Measurements from ENCODE around the gene DOK7.
A peak's percentile ranks its signal among the peaks of the same experiment; 100 is the strongest.

Gene DOK7

DNA sequence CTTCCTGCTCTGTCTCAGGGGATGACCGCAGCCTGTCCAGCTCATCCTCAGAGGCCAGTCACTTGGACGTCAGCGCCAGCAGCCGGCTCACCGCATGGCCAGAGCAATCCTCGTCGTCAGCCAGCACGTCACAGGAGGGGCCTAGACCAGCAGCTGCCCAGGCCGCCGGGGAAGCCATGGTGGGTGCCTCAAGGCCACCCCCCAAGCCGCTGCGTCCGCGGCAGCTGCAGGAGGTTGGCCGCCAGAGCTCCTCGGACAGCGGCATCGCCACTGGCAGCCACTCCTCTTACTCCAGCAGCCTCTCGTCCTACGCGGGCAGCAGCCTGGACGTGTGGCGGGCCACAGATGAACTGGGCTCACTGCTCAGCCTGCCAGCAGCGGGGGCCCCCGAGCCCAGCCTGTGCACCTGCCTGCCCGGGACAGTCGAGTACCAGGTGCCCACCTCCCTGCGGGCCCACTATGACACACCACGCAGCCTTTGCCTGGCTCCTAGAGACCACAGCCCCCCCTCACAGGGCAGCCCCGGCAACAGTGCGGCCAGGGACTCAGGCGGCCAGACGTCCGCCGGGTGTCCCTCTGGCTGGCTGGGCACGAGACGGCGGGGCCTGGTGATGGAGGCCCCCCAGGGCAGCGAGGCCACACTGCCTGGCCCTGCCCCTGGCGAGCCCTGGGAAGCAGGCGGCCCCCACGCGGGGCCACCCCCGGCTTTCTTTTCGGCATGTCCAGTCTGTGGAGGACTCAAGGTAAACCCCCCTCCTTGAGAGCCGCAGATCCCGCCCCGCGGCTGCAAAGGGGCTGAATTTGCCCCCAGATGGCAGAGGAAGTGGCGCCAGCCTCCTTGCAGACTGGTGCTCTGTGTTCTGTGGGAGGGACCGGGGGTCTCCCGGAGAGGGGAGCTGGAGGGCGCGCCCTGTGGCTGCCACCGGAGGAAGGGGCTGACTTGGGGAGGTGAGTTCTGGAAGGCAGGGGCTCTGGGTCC lies 29.9 kb downstream of the DOK7 start:
- DNase-seq, result no peak

DNA sequence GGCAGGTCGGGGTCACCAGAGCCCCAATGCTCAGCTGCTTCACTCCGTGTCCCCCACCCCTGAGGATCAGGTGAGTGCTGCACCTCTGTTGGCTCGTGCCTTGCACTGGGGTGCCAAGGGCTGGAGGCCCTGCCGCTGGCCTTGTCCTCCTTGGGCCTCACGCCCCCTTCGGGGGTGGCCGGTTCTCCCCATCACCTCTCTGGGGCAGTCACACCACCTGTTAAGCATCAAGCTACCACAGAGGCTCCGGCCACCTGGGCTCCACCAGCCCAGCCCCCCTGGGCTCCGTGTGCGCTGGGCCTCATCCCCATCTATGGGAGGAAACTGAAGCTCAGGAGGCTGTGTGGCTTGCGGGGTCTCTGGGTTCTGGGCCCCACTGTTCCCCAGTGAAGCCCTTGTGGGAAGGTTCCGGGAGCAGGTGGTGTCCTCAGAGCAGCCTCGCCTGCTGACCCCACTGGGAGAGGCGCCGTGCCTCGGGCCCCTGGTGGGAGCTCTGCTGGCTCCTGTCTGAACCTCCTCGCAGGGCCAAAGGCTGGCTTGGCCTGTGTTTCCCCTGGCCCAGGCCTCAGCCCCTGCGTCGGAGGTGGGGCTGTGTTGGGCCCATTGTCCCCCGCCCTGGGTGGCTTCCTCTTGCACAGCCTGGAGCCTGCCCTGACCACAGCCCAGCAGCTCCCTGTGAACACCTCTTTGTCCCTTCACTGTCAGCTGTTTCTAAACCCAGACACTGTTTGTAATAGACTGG lies 30.8 kb downstream of the DOK7 start:
- no peak for DNase-seq

DNA sequence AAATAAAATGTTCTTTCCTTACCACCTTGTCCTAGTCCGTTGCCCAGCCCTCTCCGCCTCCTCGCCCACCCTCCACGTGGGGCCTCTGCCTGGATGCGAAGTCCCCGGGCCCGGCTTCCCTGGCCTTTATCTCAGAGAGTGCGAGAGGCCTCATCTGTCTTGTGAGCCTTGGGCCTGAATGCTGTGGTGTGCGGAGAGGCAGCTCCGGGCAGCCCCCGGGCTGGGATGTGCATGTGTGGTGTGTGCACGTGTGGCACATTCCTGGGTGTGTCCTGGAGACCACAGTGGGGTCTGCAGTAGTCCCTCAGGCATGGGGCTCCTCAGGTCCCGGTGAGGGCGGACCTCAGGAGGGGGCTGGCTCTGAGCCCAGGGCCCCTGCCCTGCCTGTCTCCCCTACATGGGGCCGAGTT lies 31.4 kb downstream of the DOK7 start:
- no peak for DNase-seq

DNA sequence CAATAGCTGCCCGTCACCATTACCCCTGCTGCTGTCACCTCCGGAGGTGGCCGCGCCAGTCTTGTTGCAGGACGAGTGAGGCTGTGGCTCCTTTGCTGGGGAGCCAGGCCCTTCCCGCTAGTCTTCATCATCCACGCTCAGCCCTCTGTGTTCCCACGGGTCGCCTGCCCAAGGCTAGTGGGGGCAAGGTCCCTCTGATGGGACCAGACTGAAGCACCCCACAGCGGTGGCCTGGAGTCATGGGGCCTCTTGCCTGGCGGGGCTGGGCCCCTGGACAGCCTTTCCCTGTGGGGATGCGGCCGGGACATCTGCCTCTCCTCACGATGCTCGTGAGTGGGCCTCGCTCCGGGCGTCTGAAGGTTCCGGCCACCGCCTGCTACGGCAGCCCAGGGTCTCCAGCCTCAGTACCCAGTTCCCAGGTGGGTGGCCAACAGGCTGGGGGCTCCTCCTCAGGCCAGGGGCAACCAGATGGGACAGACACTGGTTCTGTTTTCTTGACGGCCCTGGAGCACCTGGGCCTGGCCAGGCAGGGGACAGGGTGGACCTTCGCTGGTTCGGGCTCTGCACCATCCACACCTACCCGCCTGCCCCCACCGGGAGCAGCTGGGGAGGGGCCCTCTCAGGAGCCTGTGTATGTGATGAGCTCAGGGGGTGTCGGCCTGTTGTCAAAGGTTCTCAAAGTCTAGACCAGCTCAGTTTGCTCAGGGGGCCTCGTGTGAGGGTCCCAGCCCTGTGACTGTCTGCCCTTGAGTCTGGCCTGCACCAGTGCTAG lies 32.3 kb downstream of the DOK7 start:
- DNase-seq, result no peak

DNA sequence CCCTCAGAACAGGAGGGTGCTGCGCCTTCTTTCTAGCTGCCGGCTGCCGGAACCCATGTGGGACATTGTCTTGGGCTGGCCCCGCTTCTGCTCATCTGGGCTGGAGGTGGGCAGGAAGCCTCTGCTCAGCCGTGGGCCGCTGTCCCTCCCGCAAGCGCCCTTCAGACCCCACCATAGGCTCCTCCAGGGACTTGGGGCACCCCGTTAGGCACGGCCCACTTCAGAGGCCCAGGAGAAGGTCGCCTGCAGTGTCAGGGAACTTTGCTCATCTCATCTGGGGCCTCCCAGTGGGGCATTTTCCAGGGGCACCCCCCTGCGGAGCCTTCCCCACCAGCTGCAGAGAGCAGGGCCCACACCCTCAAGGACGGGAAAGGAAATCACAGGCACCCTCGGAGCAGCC lies 32.9 kb downstream of the DOK7 start:
- DNase-seq, result no peak

DNA sequence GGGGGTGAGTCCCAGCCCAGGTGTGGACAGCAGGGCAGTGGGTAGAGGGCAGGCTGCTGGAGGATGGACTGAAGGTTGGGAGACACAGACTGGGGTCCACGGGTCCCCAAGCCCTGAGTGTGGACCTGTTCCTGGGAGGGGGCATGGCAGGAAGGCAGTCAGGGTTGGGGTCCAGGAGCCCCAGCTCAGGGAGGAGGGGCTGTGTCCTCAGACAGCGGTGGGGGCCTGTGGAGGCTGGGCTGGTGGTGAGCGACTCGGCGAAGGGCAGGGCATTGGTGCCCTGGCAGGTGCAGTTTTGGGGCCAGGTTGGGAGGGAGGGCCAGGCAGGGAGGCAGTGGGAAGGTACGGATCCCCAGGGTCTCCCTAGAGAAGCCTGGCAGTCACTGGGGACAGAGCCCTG lies 34.0 kb downstream of the DOK7 start:
- no peak for DNase-seq

DNA sequence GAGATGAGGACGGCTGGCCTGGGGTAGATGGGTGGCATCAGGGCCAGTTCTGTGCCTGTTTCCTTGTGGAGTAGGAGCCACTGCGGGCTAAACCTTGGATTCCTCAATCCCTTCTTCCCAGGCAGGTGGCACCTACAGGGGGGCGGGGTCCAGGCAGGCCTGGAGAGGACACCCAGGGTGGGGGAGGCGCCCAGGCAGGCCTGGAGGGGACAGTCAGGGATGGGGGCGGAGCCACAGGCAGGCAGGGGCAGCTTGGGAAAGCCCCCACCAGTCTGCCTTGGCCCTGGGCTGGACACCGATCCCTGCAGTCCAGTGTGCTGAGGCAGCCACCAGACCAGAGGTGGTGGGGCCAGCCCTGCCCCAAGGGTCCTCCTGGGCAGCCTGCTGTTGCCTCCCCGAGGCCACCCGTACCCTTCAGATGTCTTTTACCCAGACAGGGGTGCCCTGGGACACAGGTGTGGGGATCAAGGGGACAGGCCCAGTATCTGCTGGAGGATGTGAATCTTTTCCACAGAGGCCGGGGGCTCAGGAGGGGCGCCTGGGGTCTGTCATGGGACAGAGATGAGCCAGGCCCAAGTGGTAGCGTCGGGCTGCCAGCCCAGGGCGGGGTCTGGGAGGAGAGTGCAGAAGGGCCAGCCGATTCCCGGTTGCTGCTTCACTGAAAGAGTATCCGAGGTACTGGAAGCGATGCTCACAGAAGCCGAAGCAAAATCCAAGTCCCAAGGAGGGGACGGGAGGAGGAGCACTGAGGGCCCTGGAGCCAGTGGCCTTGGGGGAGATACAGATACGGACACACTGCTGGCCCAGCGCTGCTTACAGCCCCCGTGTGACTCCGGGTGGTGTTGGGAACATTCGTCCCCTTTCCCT lies 34.6 kb downstream of the DOK7 start:
- DNase-seq, result no peak

DNA sequence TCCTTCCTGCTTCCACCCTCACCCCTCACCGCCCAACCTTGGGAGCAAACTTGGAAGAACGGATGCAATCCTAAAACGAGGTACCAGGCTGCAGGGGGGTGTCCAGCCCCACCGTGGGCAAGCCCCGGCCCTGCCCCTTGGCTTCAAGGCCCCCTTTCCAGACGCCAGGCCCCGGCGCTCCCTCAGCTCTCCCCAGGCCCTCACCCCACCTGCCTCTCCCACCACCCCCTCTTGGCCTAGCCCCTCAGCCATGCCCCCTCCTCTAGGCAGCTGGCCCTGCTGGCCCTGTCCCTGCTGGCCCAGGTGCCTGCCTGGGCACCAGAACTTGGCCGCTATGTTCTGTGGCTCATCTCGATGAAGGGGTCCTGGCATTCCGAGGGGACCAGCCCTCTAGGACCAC lies 35.3 kb downstream of the DOK7 start:
- no peak for DNase-seq

DNA sequence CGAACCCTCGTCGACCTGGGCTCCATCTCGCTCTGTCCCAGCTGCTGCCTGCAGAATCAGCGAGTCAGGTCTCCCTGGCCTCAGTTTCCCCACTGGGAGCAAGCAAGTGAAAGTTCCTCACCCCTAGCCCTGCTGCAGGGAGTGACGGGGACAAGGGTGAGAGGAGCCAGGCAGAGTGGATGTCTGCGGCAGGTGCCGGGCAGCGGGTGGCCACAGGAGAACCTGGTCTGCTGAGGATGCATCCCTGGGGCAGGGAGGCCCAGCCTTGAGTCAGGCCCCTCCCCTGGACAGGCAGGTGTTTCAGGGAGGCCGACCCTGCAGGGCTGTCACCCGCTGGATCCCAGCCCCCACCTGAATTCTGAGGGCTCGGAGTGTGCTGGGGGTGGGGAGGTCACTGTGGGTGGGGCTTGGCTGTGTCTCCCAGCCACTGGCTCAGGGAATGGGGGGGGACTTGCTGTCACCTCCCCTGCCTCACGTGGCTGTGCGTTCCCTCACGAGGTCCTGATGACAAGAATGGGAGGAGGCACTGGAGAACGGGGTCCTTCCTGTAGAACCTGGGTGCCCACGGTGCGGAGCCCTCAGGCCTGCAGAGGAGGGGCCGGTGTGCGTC lies 35.9 kb downstream of the DOK7 start:
- DNase-seq, result no peak

DNA sequence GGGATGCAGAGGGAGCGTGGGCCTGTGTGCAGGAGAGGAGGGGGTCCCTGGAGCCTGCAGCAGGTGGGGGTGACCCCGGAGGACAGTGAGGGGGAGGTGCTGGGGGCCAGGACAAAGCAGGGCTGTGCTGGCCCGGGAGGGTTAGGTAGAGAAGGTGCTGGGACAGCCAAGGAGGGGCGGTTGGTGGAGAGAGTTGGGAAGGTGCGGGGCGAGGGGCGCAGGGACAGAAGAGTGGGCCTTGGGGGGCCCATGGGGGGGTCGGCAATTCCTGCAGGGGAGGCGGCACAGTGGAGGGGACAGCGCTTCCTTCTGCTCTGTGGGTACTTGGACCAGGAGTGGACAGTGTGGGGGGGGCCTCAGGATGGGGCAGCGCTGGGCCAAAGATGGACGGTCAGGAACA lies 36.6 kb downstream of the DOK7 start:
- DNase-seq, result no peak

DNA sequence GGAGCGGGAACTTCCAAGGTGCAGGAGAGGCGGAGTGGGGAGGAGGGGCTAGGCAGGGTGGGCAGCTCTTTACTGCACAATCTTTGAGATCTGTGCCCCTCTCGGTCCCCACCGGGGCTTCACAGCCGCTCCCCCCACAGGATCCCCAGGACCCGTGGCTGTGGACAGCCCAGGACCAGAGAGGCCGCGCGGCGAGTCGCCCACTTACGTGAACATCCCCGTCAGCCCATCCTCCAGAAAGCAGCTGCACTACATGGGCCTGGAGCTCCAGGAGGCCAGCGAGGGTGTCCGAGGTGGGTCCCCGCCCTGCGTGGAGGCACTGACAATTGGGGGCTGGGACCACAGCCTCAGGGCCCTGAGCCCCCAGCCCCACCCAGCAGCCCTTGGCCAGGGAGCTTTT lies 37.0 kb downstream of the DOK7 start:
- DNase-seq, result no peak

DNA sequence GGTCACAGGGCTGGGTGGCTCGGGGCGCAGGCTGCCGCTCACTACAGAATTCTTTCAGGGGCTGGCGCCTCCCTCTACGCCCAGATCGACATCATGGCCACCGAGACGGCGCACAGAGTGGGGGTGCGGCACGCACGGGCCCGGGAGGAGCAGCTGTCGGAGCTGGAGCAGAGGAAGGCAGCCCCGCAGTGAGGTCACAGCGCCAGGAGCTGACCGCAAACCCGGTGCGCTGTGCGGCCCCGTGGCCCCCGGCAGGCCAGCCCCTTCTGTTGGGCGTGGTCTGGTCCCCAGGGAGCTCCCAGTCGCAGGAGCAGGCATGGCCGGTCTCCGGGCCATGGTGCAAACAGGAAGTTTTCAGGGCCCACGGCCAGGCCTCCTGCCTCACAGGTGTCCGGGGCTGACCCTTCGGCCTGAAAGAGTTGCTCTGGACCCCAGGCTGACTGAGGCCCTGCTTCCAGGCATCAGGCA lies 37.6 kb downstream of the DOK7 start:
- DNase-seq, result no peak

DNA sequence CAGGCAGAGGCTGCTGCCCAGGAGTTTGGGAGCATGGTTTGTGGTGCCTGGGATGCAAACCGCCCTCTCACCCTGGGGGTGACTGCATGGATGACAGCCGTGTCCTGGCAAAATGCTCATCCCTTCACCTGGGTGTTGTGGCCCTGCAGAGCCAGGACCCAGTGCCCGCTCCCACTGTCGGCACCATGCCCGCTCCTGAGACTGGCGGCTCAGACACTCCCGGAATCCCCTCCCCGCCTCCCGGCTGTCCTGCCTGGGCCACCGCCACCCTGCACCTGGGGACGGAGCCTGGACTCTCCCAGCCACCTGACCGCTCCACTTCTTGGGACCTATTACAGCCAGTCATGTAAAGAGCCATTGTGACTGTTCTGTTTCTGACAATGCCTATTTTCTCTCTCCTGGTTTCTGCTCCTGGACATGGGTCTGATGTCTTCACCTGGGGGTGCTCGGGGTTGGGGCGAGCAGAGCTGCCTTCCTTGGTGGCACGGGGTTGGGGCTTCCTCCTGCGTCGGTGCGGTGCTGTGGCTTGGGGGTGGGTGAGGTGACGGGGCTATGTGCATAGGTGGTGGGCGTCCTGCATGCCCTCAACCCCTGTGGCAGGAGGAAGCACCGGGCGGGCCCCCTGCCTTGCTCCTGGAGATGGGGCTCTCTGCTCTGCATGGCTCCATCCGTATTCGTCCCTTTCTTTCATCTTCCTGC lies 38.2 kb downstream of the DOK7 start:
- DNase-seq, result no peak

DNA sequence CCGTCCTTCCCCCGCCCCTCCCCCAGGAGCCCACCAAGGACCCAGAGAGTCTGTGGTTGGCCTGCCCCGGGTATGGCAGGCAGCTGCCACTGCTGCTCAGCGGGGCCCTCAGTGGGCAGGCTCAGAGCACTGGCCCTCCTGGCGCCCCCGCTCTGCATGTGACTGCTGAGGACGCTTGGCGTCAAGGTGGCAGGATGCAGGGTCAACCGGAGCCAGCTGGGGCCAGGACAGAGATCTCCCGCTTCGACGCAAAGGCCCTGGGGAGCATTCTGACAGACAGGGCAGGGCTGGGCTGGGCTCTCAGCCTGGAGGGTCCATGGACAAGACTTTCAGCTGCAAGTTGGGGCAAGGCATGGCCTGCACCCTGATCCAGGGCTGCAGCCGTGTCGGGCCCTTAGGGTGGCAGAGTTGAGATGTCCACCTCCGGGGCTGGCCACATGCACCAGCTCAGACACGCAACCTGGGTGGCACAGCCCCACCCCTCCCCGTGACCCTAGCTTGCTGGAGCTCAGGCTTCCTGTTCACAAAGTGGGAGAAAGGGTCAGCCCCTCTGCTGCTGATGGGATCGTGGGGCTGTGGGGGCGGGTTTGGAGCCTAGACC lies 38.8 kb downstream of the DOK7 start:
- DNase-seq, result no peak

DNA sequence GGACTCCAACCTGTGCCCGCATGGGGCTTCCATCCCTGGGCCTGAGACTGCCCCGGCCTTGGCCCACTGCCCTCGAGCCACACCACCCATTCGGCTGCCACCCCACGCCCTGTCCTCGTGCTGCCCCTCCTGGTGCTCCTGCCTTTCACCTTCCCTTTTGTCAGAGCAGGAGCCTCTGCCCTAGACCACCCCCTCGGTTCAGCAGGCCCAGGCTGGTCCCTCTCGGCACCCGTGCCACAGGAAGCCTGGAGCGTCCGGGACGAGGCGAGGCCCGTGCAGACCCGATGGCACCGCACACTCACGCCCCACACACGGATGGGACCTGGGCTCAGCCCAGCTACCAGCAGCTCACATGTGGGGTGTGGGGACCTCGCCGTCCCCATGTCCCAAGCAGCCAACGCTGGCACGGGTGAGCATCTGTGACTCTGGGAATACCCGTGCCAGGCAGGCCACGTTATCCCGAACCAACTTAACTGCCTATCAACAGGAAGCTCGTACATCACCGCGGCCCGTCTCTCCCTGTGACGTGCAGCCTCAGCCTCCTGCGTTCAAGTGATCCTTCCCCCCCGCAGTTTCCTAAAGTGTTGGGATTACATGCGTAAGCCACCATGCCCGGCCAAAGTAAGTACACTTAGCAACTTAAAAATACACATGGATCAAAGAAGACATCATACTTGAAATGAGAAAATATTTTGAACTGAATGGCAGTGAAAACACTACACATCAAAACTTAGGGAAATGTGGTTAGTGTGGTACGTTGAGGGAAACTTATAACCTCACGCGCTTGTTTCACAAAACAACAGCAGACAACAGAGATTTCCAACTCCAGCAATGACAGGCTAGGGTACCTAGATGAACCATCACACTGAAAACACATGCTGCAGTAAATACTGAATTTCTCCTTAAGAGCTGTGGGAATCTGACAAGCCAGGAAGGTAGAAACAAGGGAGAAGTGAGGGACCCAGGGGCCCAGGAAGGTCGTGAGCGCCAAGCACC lies 40.1 kb downstream of the DOK7 start:
- DNase-seq, result no peak

DNA sequence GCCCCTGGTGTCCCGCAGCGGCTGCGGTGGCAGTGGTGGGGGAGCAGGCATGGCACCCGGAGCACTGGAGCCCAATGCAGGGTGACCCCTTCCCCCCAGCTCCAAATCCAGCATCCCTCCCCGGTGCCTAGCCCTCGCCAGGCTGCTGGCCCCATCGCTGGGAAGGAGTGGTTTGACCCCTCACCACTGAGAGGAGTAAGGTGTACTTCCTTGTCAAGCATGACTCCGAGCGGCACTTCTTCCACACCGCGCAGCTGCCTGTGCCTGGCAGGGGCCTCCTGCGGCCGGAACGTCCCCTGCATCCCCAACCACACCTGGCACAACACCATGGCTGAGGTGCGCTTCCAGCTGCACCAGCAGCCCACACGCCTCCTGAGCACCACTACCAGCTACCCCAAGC lies 42.1 kb downstream of the DOK7 start:
- DNase-seq, result no peak

DNA sequence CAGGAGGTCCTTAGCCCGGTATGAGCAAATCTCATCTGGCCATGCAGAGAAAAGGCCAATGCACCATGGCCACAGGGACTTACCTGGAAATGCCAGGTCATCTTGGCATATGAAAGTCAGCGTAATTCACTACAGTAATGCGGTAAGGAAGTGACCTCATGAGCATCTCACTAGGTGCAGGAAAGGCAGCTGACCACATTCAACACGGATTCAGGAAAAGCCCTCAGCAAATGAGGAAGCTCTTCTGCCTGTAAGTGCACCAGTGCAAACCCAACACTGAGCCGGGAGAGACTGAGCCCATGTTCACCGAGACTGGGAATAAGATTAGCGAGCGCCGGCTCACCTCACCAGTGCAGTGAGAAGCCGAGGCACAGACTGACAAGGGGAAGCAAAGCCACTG lies 45.4 kb downstream of the DOK7 start:
- DNase-seq, result peak in 1 of 3 donors; percentile 56

DNA sequence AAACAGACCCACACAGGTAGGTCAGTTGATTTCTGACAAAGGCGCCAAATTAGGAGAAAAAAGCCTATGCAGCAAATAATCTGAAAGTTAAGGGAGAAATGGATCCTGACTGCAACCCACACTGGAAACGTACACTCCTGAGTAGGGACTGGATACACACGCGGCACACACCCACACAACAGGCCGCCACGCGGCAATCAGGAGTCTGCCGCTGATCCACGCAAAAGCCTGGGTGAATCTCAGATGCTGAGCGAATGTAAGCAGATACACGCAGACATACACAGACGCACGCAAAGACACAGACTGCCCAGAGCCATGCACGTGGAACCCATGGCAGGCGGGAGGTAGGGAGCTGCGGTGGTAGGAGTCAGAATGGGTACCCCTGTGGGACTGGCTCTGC lies 47.4 kb downstream of the DOK7 start:
- DNase-seq, result no peak

DNA sequence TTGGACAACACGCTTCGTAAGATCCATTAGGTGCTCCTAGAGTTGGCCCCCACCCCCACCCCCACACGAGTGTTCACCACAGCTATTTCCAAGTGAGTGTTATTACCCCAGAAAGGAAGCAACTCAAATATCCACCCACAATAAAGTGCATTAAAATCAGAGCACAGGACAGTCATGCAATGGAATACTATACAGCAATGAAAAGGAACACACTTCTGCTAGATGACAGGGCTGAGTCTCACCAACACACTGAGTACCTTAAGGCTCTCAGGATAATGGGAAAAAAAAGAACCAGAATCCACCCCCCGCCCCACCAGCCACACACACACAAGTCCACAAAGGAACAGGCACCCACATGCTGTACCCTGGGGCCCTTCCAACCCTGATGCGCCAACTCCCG lies 48.1 kb downstream of the DOK7 start:
- DNase-seq, result no peak

Data from suppressor macrophage treated with lipopolysaccharide for 1 hour (primary cell).